Umbilical cord (tissue), 2 donors: Measurements from ENCODE around the gene TBC1D14. TPM values are rescaled to one million over a fixed set of nuclear protein-coding genes. Genes with fewer than 3 reads are reported as not detected.

ENCODE experiments used
- DNase-seq: peaks from one replicate; pipeline ENCODE4 v3.0.0-alpha.2; 2015; ENCODE audit warnings: low spot score
- total RNA-seq: library from RNA; depleted of rRNA; stranded (reverse); fragments of >200 nt; gene quantifications from one replicate; pipeline ENCODE4 v1.2.3, GENCODE V29; 2014; ENCODE audit warnings: low replicate concordance; ENCODE audit not compliant: insufficient read depth

Gene TBC1D14
- total RNA-seq, 1 donor from 2014 or later = 35.6 TPM

DNA sequence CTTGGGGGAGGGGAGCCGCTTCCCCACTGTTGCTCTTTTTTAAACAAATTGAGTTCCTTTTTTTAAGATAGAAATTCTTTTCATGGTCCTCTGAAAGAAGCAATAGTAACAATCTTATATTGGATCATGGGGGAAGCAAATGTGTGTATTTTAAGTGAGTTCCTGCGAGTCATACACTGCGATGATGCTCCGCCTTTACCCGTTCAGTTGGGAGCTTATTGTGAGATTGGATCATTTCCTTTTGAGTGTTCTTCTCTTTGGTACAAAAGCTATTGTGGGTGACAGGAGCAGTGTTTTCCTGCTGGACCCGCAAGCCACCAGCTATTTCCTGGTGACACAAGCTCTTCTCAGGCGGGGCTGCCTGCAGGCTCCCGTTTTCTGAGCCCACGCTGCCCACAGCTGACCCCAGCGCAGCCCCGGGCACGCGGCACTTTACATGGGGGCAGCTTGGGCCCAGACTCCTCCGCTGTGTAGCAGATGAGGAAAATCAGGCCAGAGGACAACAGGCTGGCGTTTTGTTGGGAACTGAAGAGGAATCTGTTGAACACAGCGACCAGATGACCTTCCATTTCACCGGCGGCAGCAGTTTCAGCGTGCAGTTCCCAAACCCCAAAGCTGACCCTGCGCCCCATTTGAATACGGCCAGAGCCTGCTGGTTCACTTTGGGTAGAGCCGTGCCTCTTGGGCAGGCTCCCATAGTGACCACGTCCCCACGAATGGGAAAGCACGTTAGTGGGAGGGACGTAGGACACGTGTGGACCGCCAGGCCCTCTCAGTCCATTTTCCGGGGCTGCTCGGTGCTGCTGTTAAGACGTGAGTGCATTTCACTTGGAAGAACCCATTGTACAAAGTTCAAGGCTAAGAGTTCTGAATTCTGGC is 145.7 kb downstream of the TBC1D14 start:
- no peak for DNase-seq

DNA sequence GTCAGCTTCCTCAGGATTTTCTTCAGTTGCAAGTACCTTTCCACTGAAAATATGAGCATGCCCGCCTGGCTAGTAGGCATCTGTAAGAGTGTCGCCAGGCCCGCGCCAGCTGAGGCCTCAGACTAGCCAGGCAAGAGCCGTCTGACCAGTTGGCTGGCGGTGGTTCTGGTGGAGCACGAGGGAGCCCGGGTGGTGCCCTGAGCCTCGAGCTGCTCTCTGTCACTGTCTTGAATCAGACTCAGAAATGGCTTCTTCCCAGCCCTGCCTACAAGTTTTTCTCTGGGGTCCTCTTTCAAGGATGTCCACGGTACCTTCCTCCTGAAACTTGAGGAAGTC is 146.3 kb downstream of the TBC1D14 start:
- no peak for DNase-seq

GRCh38 chr4:7058792-7059191 is 149.2 kb downstream of the TBC1D14 start:
- no peak for DNase-seq

DNA sequence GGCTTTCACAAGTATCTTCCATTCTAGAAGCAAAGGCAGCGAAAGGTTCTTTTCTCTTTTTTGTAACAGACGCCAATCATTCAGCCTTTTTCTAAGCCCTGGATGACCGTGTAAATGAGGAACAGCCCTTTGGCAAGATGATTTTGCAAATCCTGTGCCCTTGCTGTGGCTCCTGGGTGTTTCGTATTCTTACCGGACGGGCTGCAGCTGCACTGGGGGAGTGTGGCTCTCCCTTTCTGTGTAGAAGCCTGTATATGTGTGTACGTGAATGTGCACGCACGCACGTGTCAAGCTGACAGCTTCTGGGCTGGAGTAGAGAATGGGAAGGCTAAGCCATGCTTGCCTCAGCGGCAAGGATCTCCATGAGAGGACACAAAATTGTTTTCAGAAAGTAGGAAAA is 150.0 kb downstream of the TBC1D14 start:
- DNase-seq = no peak

DNA sequence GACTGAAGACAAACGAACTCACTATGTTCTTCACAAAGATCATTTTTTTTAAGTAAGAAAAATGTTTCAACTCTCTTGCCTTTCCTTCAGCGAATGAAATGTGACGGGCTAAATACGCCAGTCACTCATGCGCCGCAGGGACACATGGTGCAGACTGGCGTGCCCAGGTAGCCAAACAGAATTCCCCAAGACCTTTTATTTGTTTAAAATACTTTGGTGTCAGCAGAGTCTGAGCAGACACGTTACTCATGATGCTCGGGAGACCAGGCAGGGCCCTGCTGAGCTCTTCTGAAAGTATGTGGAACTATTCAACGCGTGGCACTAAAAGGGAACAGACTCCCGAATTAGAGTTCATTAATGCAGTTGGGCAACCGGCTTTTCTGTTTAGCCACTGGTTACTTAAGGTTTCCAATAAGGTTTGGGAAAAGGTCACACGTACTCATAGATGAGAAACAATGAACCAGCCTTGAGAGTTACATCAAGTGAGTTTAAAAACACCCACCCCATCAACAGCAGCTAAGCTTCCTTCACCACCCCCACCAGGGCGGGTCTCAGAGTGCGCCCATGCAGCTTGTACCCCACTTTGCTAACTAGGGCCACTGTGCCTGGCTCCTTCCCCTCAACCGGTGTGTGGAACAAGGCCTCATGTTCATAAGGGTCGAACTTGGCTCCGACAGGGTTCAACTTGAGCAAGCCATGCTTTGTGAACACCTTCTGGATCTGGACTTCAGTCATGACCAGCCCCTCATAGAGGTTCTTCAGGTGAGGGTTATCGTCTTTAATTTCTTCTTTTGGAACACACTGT is 150.9 kb downstream of the TBC1D14 start:
- DNase-seq = no peak

DNA sequence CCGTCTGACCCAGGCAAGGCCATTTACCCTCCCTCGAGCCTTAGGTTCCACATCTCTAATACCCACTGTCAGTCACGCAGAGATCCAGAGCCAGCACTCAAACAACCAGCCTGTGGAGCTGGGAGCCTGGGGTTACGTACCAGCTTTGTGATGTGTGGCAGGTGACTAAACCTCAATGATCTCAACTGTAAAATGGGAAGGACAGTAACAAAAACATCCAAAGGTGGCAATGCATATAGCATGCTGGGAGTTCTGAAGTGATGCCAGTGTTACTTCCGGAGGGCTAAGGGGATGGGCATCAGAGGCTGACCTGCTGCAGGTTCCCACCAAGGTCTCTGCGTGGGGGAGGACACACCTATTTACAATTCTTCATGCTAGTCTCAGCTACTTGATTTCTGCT is 152.2 kb downstream of the TBC1D14 start:
- DNase-seq = no peak

- DNase-seq = no peak
Measured at GRCh38 chr4:7062816-7063215, 153.2 kb downstream of the TBC1D14 start.

GRCh38 chr4:7063362-7063761 is 153.7 kb downstream of the TBC1D14 start:
- no peak for DNase-seq

- DNase-seq = no peak
Measured at GRCh38 chr4:7066006-7066405, 156.4 kb downstream of the TBC1D14 start.

DNA sequence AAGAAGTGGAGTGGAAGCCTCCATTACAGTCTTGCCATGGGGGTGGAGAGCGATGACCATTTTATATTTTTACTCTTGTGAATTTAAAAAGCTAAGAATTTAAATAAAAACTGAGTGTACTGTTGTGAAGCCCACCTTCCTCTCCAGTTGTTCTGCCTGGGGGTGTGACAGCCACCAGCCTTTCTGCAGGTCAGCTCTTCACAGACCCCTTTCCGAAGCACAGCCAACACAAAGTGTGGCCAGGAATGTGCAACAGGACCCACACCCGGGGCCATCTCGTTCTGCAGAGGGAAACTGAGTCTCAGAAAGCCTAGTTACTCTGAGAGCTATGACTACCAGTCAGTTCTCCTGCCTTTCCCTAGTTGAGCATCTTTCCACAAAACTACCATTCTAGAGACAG is 156.9 kb downstream of the TBC1D14 start:
- DNase-seq = no peak

- no peak for DNase-seq
Measured at GRCh38 chr4:7067126-7067451, 157.5 kb downstream of the TBC1D14 start.

DNA sequence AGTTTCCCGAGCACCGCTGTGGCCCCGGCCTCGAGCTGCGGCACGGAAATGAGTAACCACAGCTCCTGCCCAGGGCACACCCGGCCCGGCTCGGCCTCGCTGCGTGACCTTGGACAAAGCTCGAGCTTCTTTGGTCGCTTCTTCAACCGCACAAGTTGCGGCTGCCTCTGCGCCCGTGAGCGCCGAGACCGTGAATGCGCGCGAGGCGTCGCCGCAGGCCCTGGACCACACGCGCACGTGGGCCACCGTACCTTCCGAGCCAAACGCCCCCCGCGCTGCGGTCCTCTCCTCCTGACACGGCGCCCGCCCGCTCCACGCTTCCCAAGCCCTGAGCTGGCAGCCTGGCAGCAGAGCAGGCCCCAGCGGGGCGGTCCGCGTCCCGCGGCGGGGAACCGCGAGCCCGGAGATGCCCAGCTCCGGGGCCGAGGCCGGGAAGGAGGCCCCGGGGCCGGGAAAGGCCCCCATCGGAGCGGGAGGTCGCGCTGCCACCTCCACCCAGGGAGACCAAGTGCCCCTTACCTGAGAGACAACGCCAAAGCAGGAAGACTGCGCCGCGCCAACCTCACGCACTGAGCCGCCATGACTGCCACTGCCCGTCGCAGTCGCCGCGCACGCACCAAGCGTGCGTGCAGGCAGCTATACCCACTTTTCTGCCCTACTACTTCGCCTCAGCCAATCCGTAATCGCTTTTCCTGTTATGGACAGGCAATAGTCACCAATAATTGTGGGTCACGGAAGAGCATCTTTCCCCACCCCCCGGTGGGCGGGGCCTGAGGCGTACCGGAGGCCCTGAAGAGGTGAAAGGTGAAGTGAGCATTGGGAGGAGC is 158.0 kb downstream of the TBC1D14 start, which contains the start of gene GRPEL1:
GRPEL1 (minus strand) TSS at position 613 of the 827 bp plus-strand sequence; CDS start at position 581, 32 bp downstream.
- peak; percentile 100 for DNase-seq

- DNase-seq = no peak
Measured at GRCh38 chr4:7068279-7068842, 158.7 kb downstream of the TBC1D14 start.

- no peak for DNase-seq
Measured at GRCh38 chr4:7068883-7069282, 159.3 kb downstream of the TBC1D14 start.

- peak; percentile 81 for DNase-seq
Measured at GRCh38 chr4:7070729-7071511, 161.3 kb downstream of the TBC1D14 start.

DNA sequence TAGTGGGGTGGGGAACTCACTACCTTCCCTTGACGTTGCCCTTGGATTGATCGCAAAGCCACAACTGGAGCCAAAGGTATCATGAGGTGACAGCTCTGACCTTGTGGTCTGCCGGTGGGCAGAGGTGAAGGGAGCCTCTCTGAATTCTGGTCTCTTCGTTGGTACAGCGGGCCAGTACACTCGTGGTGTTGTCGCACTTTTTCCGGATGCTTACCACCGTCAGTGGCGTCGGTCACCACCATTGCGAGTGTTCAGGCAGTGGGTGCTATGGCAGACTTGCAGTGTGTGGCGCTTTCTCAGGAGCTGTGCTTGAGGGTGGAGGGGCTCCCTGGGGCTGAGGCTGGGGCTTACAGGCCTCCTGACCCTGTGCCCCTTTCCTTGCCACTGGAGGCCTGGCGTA is 163.4 kb downstream of the TBC1D14 start:
- DNase-seq = no peak

DNA sequence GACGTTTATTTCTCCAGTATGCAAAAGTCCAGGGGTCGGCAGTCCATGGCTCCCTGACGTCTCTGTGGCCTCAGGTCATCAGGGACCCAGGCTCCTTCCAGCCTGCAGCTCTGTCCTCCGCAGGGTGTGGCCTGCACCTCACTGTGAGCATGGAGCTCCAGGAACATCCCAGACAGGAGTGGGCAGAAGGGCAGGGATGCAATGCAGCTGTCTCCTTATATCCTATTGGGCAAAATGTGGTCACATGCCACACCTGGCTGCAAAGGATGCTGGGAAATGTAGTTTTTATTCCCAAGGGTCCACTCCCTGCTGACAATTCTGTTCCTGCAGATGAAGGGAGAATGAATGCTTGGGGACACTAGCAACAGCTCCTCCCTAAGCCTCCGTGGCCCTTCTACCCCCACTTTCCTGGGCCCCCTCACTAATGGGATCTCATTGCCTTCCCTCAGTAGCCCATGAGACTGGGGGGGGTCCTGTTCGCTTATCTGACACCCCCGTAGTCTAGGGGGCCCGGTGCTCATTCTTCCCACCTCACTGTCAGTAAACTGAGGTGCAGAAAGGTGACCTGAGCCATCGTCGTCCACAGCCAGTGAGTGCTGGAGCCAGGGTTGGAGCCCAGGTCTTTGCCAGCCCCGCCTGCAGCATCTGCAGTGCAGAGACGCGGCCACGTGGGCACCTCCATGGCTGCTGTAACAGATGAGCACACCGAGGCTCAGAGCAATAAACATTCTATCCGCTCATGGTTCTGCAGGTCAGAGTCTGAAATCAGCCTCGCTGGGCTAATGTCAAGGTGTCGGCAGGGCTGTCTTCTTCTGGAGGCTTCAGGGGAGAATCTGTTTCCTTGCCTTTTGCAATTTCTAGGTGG is 164.1 kb downstream of the TBC1D14 start:
- DNase-seq = peak; percentile 28

GRCh38 chr4:7074426-7074825 is 164.8 kb downstream of the TBC1D14 start:
- DNase-seq = no peak

- DNase-seq = no peak
Measured at GRCh38 chr4:7075962-7076695, 166.5 kb downstream of the TBC1D14 start.
